Tibial artery (tissue), 4 donors: ENCODE data around the gene HMGCLL1.

Source experiments
- DNase-seq, 2 donors: peaks; one replicate each; pipeline ENCODE4 v3.0.0-alpha.2; 2019
- H3K27ac ChIP-seq, 2 donors: fragments of 200-600 bp; sonication (generic) in 1 of 2; 1 replicate in 1 of 2; 2 replicates in 1 of 2; pipeline ENCODE4 v1.5.1; 2018 to 2019; ENCODE audit warnings: mild to moderate bottlenecking in 1 of 2
- H3K27me3 ChIP-seq, 2 donors: fragments of 200-600 bp; sonication (generic) in 1 of 2; one replicate each; pipeline versions ENCODE4 v1.5.1 to v1.6.0; 2016 to 2019
- H3K36me3 ChIP-seq, 3 donors: fragments of 200-600 bp; sonication (generic) in 2 of 3; one replicate each; pipeline ENCODE4 v1.5.1; 2016 to 2019; ENCODE audit warnings: mild to moderate bottlenecking in 2 of 3
- H3K4me1 ChIP-seq, 4 donors: fragments of 200-600 bp; sonication (generic) in 2 of 4; 1 replicate in 3 of 4; 2 replicates in 1 of 4; pipeline ENCODE4 v1.5.1; 2016 to 2019
- H3K4me3 ChIP-seq, 2 donors: fragments of 200-600 bp; sonication (generic) in 1 of 2; 1 replicate in 1 of 2; 2 replicates in 1 of 2; pipeline ENCODE4 v1.5.1; 2018 to 2019; ENCODE audit warnings: mild to moderate bottlenecking in 2 of 2
- H3K9me3 ChIP-seq, 3 donors: fragments of 200-600 bp; sonication (generic) in 1 of 3; one replicate each; pipeline ENCODE4 v1.5.1; 2016 to 2019
- intact Hi-C: fragments of 100-400 bp; cut with DNase I; formaldehyde crosslinking; loops from one replicate; pipeline ENCODE4 v1.15.0; 2023; ENCODE audit warnings: low total_unique reads
- TF ChIP-seq, protein P1 (sequence below), 2 experiments: fragments of 200-600 bp in 1 of 2; fragments of 450-650 bp in 1 of 2; IDR thresholded peaks; one replicate each; pipeline ENCODE4 v1.5.1; 2017 to 2019; ENCODE audit warnings: antibody characterized with exemption in 2 of 2, mild to moderate bottlenecking in 1 of 2, moderate library complexity in 1 of 2

The HMGCLL1 gene

DNA sequence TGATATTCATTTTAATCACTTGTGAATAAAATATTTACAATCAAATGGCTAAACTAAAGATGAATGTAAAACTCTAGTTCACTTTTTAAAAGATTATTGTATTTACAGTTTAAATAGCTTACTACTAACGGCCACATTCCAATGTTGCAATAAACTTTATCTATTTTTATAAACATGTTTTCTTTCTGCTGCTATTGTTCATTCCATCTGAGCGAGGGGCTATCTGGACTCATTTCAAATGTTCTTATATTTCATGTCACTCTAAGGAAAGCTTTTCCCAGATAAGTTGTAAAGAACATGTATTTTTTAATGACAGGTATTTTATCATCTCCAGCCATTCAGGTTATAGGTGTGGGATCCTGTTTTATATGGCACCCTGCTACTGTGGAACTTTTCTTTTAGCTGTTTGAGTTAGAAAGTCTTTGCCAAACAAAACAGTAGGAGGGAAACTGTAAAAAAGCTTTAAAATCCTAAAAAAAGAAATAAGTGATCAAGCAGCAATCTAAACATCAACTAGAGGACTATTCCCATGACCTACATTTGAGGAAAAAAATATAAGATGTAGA lies 42.5 kb downstream of the HMGCLL1 start:
- no peak for DNase-seq
- Histone ChIP-seq H3K4me3 (no peak overlapping the region), H3K36me3 (no peaks in the 10 kb centered on the region), H3K4me1 (no peaks in the 10 kb centered on the region), H3K27ac (no peak overlapping the region), H3K27me3 (no peaks in the 10 kb centered on the region), H3K9me3 (no peaks in the 10 kb centered on the region)
- intact Hi-C loops: no loop called here
- TF ChIP-seq, protein P1, sequence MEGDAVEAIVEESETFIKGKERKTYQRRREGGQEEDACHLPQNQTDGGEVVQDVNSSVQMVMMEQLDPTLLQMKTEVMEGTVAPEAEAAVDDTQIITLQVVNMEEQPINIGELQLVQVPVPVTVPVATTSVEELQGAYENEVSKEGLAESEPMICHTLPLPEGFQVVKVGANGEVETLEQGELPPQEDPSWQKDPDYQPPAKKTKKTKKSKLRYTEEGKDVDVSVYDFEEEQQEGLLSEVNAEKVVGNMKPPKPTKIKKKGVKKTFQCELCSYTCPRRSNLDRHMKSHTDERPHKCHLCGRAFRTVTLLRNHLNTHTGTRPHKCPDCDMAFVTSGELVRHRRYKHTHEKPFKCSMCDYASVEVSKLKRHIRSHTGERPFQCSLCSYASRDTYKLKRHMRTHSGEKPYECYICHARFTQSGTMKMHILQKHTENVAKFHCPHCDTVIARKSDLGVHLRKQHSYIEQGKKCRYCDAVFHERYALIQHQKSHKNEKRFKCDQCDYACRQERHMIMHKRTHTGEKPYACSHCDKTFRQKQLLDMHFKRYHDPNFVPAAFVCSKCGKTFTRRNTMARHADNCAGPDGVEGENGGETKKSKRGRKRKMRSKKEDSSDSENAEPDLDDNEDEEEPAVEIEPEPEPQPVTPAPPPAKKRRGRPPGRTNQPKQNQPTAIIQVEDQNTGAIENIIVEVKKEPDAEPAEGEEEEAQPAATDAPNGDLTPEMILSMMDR (IDR thresholded peaks at IDR 0.05): no peak

DNA sequence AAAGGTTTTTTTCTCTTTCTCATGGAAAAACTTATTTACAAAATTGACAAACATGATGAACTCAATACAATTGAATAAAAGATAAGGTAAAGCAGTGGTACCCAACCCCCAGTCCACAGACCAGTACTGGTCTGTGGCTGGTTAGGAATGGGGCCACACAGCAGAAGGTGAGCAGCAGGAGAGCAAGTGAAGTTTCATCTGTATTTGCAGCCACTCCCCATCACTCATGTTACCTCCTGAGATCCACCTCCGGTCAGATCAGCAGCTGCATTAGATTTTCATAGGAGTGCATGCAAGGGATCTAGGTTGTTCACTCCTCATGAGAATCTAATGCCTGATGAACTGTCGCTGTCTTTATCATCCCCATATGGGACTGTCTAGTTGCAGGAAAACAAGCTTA lies 47.5 kb downstream of the HMGCLL1 start:
- H3K4me3 ChIP-seq: no peak overlapping the region
- no peak for DNase-seq
- intact Hi-C loops: no loop called here
- H3K36me3 ChIP-seq: no peaks in the 10 kb centered on the region
- no peak overlapping the region for H3K27ac ChIP-seq
- TF ChIP-seq, protein P1 (IDR thresholded peaks at IDR 0.05): no peak
- H3K4me1 ChIP-seq: no peaks in the 10 kb centered on the region
- no peaks in the 10 kb centered on the region for H3K9me3 ChIP-seq
- no peaks in the 10 kb centered on the region for H3K27me3 ChIP-seq

DNA sequence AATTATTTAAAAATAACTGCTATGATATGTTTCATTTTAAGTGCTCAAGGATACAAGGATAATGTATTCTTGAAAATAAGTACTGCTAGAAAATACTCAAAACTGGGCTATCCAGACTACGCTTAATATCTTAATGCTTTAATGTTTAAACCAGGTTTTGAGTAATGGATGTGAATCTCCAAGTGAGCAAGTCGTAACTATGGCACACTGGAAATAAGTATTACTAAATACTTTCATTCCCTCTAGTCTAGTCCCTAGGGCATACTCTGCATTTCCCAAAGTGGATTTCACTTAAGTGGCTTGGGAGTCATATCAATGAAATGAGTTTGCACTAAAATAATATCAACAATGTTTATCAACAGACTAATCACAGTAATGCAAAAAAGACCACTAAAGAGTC lies 48.1 kb downstream of the HMGCLL1 start:
- H3K27me3 ChIP-seq: no peaks in the 10 kb centered on the region
- TF ChIP-seq, protein P1 (IDR thresholded peaks at IDR 0.05): no peak
- H3K4me1 ChIP-seq: no peaks in the 10 kb centered on the region
- H3K36me3 ChIP-seq: no peaks in the 10 kb centered on the region
- H3K4me3 ChIP-seq: no peak overlapping the region
- no peaks in the 10 kb centered on the region for H3K9me3 ChIP-seq
- no peak overlapping the region for H3K27ac ChIP-seq
- intact Hi-C loops: no loop called here
- DNase-seq: no peak

DNA sequence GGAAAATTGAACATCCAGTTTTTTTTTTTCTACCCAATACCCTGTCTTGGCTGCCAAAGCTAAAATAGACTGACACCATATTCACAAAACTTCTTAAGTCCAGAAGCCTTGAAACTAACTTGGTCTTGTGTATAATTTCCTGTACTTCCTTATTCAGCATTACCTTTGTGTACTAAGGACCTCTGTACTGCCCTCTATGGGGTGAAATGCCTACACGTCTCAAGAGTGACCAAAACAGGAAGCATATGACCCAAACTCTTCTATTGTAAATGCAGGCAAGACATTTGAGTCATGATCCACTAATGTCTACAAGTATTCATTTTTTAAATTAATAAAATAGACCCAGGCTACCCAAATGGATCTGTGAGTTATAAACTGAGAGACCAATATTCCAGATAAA lies 50.4 kb downstream of the HMGCLL1 start:
- no peaks in the 10 kb centered on the region for H3K4me1 ChIP-seq
- intact Hi-C loops: no loop called here
- no peaks in the 10 kb centered on the region for H3K9me3 ChIP-seq
- TF ChIP-seq, protein P1 (IDR thresholded peaks at IDR 0.05): no peak
- no peak for DNase-seq
- no peak overlapping the region for H3K27ac ChIP-seq
- no peaks in the 10 kb centered on the region for H3K27me3 ChIP-seq
- H3K4me3 ChIP-seq: no peak overlapping the region
- no peaks in the 10 kb centered on the region for H3K36me3 ChIP-seq

DNA sequence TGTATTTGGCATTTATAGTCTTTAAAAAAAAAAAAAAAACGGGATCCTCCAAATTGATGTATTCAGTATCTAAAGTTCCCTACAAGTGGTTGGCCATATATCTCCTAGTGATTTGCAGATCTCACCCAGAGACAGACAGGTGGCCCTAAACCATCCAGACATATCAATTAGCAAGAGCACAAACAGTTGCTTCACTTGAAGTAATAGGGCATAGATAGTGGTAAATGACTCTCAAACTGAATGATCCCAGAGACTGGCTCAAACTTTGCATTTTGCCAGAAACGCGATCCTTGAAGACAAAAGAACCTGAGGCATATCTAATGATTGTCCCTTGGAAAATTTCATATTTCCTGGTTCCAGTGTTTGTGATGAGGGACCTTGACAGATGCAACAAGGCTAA lies 54.6 kb downstream of the HMGCLL1 start:
- TF ChIP-seq, protein P1 (IDR thresholded peaks at IDR 0.05): no peak

DNA sequence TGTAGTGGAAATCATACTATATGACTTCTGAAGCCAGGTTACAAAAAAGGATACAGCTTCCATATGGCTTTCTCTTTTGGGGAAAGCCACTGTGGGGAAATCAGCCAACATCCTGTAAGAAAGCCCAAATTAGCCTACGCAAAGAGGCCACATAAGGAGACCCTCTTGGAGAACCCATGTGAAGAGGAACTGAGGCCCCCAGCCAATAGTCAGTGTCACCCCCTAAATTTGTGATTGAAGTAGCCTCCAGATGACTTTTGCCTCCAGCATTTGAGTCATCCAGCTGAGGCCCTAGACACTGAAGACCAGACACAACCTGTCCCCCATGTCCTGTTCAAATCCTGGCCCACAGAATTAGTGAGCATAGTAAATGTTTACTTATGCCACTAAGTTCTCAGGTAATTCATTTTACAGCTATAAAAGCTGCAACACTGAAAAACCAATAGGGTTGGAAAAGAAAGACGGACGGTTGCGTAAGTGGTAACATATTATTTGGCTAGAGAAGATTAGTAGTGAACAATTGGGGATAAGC lies 60.4 kb downstream of the HMGCLL1 start:
- Histone ChIP-seq H3K9me3 (no peaks in the 10 kb centered on the region), H3K27ac (no peak overlapping the region), H3K4me3 (no peak overlapping the region), H3K27me3 (no peaks in the 10 kb centered on the region), H3K4me1 (no peaks in the 10 kb centered on the region), H3K36me3 (no peaks in the 10 kb centered on the region)
- TF ChIP-seq, protein P1 (IDR thresholded peaks at IDR 0.05): no peak
- no peak for DNase-seq
- intact Hi-C loops: no loop called here

More for the DNA sequence above, 54.6 kb downstream of the HMGCLL1 start:
- DNase-seq: no peak
- Histone ChIP-seq H3K27ac (no peak overlapping the region), H3K4me3 (no peak overlapping the region), H3K36me3 (no peaks in the 10 kb centered on the region), H3K4me1 (no peaks in the 10 kb centered on the region), H3K9me3 (no peaks in the 10 kb centered on the region), H3K27me3 (no peaks in the 10 kb centered on the region)
- intact Hi-C loops: no loop called here
